ENCODE data around the gene SEPTIN12. TPM values are rescaled to one million over a fixed set of nuclear protein-coding genes. Genes with fewer than 3 reads are reported as not detected.

Gene SEPTIN12
- total RNA-seq, 1 experiment from 2014 or later: 0.78 TPM

- in situ Hi-C loops (cut with HindIII; ENCODE audit: low pct_unique_long_range_greater_than_20kb, low sequenced_read_pairs): no loop called here
Observed at GRCh38 chr16:4803898-4804762, 16.0 kb upstream of the SEPTIN12 start.

GRCh38 chr16:4803401-4803844 is 15.3 kb upstream of the SEPTIN12 start:
- in situ Hi-C loops (cut with HindIII; ENCODE audit: low pct_unique_long_range_greater_than_20kb, low sequenced_read_pairs): no loop called here
- DNase-seq (ENCODE audit: low read depth): no peak

More at GRCh38 chr16:4803898-4804762, 16.0 kb upstream of the SEPTIN12 start:
- DNase-seq (ENCODE audit: low read depth): no peak

GRCh38 chr16:4802659-4803287 is 14.6 kb upstream of the SEPTIN12 start:
- peak; percentile 96 for DNase-seq (ENCODE audit: low read depth)
- in situ Hi-C loops (cut with HindIII; ENCODE audit: low pct_unique_long_range_greater_than_20kb, low sequenced_read_pairs): no loop called here

- in situ Hi-C loops (cut with HindIII; ENCODE audit: low pct_unique_long_range_greater_than_20kb, low sequenced_read_pairs): no loop called here
- peak; percentile 98 for DNase-seq (ENCODE audit: low read depth)
Observed at GRCh38 chr16:4801962-4802658, 14.0 kb upstream of the SEPTIN12 start, which contains the start of gene ROGDI. Gene ROGDI, minus strand, starts transcription at chr16:4802633. Its CDS starts 62 bp downstream, at chr16:4802571.

GRCh38 chr16:4801051-4801961 is 13.2 kb upstream of the SEPTIN12 start:
- in situ Hi-C loops (cut with HindIII; ENCODE audit: low pct_unique_long_range_greater_than_20kb, low sequenced_read_pairs): no loop called here
- DNase-seq (ENCODE audit: low read depth): no peak

- in situ Hi-C loops (cut with HindIII; ENCODE audit: low pct_unique_long_range_greater_than_20kb, low sequenced_read_pairs): no loop called here
- no peak for DNase-seq (ENCODE audit: low read depth)
Observed at GRCh38 chr16:4800290-4801041, 12.3 kb upstream of the SEPTIN12 start.

GRCh38 chr16:4799171-4799855 is 11.2 kb upstream of the SEPTIN12 start:
- in situ Hi-C loops (cut with HindIII; ENCODE audit: low pct_unique_long_range_greater_than_20kb, low sequenced_read_pairs): no loop called here

GRCh38 chr16:4798456-4798855 is 10.3 kb upstream of the SEPTIN12 start:
- in situ Hi-C loops (cut with HindIII; ENCODE audit: low pct_unique_long_range_greater_than_20kb, low sequenced_read_pairs): no loop called here
- DNase-seq (ENCODE audit: low read depth): no peak

More at GRCh38 chr16:4799171-4799855, 11.2 kb upstream of the SEPTIN12 start:
- no peak for DNase-seq (ENCODE audit: low read depth)

- in situ Hi-C loops (cut with HindIII; ENCODE audit: low pct_unique_long_range_greater_than_20kb, low sequenced_read_pairs): no loop called here
- DNase-seq (ENCODE audit: low read depth): no peak
Observed at GRCh38 chr16:4797805-4798252, 9.7 kb upstream of the SEPTIN12 start.

- in situ Hi-C loops (cut with HindIII; ENCODE audit: low pct_unique_long_range_greater_than_20kb, low sequenced_read_pairs): no loop called here
- no peak for DNase-seq (ENCODE audit: low read depth)
Observed at GRCh38 chr16:4796982-4797804, 9.0 kb upstream of the SEPTIN12 start.

GRCh38 chr16:4795828-4796572 is 7.9 kb upstream of the SEPTIN12 start:
- in situ Hi-C loops (cut with HindIII; ENCODE audit: low pct_unique_long_range_greater_than_20kb, low sequenced_read_pairs): no loop called here
- DNase-seq (ENCODE audit: low read depth): no peak

- DNase-seq (ENCODE audit: low read depth): no peak
Observed at GRCh38 chr16:4795181-4795827, 7.2 kb upstream of the SEPTIN12 start, which contains the start of gene SMIM22. Gene SMIM22, plus strand, starts transcription at chr16:4795369. Its CDS starts 366 bp downstream, at chr16:4795735.

GRCh38 chr16:4792951-4793513 is 4.9 kb upstream of the SEPTIN12 start:
- no peak for DNase-seq (ENCODE audit: low read depth)
- in situ Hi-C loops (cut with HindIII; ENCODE audit: low pct_unique_long_range_greater_than_20kb, low sequenced_read_pairs): no loop called here

More at GRCh38 chr16:4795181-4795827, 7.2 kb upstream of the SEPTIN12 start, which contains the start of gene SMIM22:
- in situ Hi-C loops (cut with HindIII; ENCODE audit: low pct_unique_long_range_greater_than_20kb, low sequenced_read_pairs): no loop called here

- DNase-seq (ENCODE audit: low read depth): no peak
Observed at GRCh38 chr16:4790871-4791270, 2.7 kb upstream of the SEPTIN12 start.

More at GRCh38 chr16:4790871-4791270, 2.7 kb upstream of the SEPTIN12 start:
- in situ Hi-C loops (cut with HindIII; ENCODE audit: low pct_unique_long_range_greater_than_20kb, low sequenced_read_pairs): no loop called here

Measured in Caki2 (cell line).